Kidney (tissue), 14 donors: ENCODE data around the gene CTNNBL1. TPM values are rescaled to one million over a fixed set of nuclear protein-coding genes. Genes with fewer than 3 reads are reported as not detected.
A peak's percentile ranks its signal among the peaks of the same experiment; 100 is the strongest.

Source experiments
- DNase-seq, 5 donors: peaks; one replicate each; pipeline ENCODE4 v3.0.0-alpha.2; 2013 to 2020
- FAIRE-seq: peaks from 2 replicates; lab custom pipeline; 2012; peaks lifted over from hg19 to GRCh38; lab: Jason Lieb, UNC
- H3K27ac ChIP-seq, 2 donors: one replicate each; pipeline ENCODE4 v1.7.0; 2013; ENCODE audit warnings: low read depth in 2 of 2, low read length in 2 of 2, inconsistent platforms in 1 of 2
- H3K27me3 ChIP-seq: one replicate; pipeline ENCODE4 v1.7.1; 2013; ENCODE audit warnings: low read length, inconsistent platforms; ENCODE audit not compliant: control insufficient read depth, insufficient read depth
- H3K36me3 ChIP-seq, 3 donors: one replicate each; pipeline versions ENCODE4 v1.7.0 to v1.7.1; 2013; ENCODE audit warnings: low read length in 3 of 3, control low read depth in 1 of 3, inconsistent platforms in 1 of 3; ENCODE audit not compliant: insufficient read depth in 3 of 3, control insufficient read depth in 2 of 3
- H3K4me1 ChIP-seq, 3 donors: one replicate each; pipeline versions ENCODE4 v1.7.0 to v1.7.1; 2013; ENCODE audit warnings: low read length in 3 of 3, inconsistent platforms in 1 of 3, low read depth in 1 of 3; ENCODE audit not compliant: control insufficient read depth in 2 of 3, insufficient read depth in 2 of 3
- H3K4me3 ChIP-seq, 3 donors: one replicate each; pipeline versions ENCODE4 v1.7.0 to v1.8.1; 2013; ENCODE audit warnings: low read length in 3 of 3, control low read depth in 1 of 3, inconsistent platforms in 1 of 3
- H3K9ac ChIP-seq, 3 donors: one replicate each; pipeline versions ENCODE4 v1.7.0 to v1.7.1; 2013; ENCODE audit warnings: low read length in 3 of 3, control low read depth in 1 of 3, inconsistent platforms in 1 of 3
- H3K9me3 ChIP-seq, 3 donors: one replicate each; pipeline versions ENCODE4 v1.7.0 to v1.7.1; 2013; ENCODE audit warnings: low read length in 3 of 3, control low read depth in 1 of 3, inconsistent platforms in 1 of 3; ENCODE audit not compliant: control insufficient read depth in 2 of 3, insufficient read depth in 1 of 3
- CTCF ChIP-seq: IDR thresholded peaks from 3 replicates; pipeline ENCODE4 v1.5.1; 2012; ENCODE audit warnings: mild to moderate bottlenecking, moderate library complexity, borderline replicate concordance; ENCODE audit not compliant: insufficient read depth; ENCODE audit errors: extremely low read depth
- intact Hi-C: fragments of 100-400 bp; cut with DNase I; formaldehyde crosslinking; loops from one replicate; pipeline ENCODE4 v1.11.1; 2022
- polyA plus RNA-seq: library from polyadenylated mRNA; stranded (reverse); fragments of 350-450 nt; fragmentation: Illumina TruSeq; extraction: RNeasy Lipid Tissue Mini Kit (QIAGEN cat#74804); gene quantifications from one replicate; pipeline ENCODE4 v1.2.3, GENCODE V29; 2014; ENCODE audit warnings: low read depth, low replicate concordance; ENCODE audit not compliant: insufficient read depth
- total RNA-seq: library from RNA; stranded (reverse); fragmentation: NEBNext Ultra II Directional; extraction: Animal tissue kit (Norgen Biotek cat#: 25700); gene quantifications from one replicate; pipeline ENCODE4 v1.2.1, GENCODE V29; 2021
- donor health status: control.
- donor health status: control.
- donor health status: control.
- donor health status: control.
- donor health status: control.
- donor health status: DM: yes; HTN: yes; CAD: no.
- donor health status: Normal renal cell carcinoma (clear cell type).

CTNNBL1 gene
- total and polyA plus RNA-seq, 2 donors from 2014 or later, result 40.9 to 70.9 TPM

GRCh38 chr20:37672143-37672542 lies 21.7 kb upstream of the CTNNBL1 start:
- FAIRE-seq (no peak), DNase-seq (no peak)
- Histone ChIP-seq H3K4me1 (peaks cover 0 to 3% (median 0%) of the 10 kb centered on the region in 3 donors), H3K27ac (no peak overlapping the region), H3K9ac (no peak overlapping the region), H3K27me3 (no peaks in the 10 kb centered on the region), H3K4me3 (no peak overlapping the region), H3K36me3 (no peaks in the 10 kb centered on the region), H3K9me3 (no peaks in the 10 kb centered on the region)
- intact Hi-C loops, result no loop called here
- no peak for TF ChIP-seq CTCF

GRCh38 chr20:37673444-37673843 lies 20.4 kb upstream of the CTNNBL1 start:
- Histone ChIP-seq H3K9me3 (no peaks in the 10 kb centered on the region), H3K9ac (no peak overlapping the region), H3K4me3 (no peak overlapping the region), H3K36me3 (no peaks in the 10 kb centered on the region), H3K27me3 (no peaks in the 10 kb centered on the region), H3K27ac (no peak overlapping the region), H3K4me1 (peaks cover 0 to 3% (median 0%) of the 10 kb centered on the region in 3 donors)
- FAIRE-seq (no peak), DNase-seq (peak in 1 of 5 donors; percentile 17)
- TF ChIP-seq CTCF, result no peak
- intact Hi-C loops, result no loop called here

- no peak overlapping the region for H3K4me3 ChIP-seq
- intact Hi-C loops, result no loop called here
- H3K27ac ChIP-seq, result no peak overlapping the region
- H3K9me3 ChIP-seq, result no peaks in the 10 kb centered on the region
- H3K27me3 ChIP-seq, result no peaks in the 10 kb centered on the region
- H3K9ac ChIP-seq, result no peak overlapping the region
- no peaks in the 10 kb centered on the region for H3K36me3 ChIP-seq
- no peaks in the 10 kb centered on the region for H3K4me1 ChIP-seq
- no peak for TF ChIP-seq CTCF
- DNase-seq (no peak), FAIRE-seq (no peak)
Measured at GRCh38 chr20:37676440-37676839, 17.4 kb upstream of the CTNNBL1 start.
